RKO (cell line): ENCODE results near the gene LRRC26.

ENCODE experiments used
- DNase-seq: peaks from one replicate; pipeline ENCODE4 v3.0.0-alpha.2; 2016; ENCODE audit warnings: low spot score

Gene LRRC26

GRCh38 chr9:137150617-137151457, 19.0 kb downstream of the LRRC26 start:
- DNase-seq: peak; percentile 89

- DNase-seq: no peak
Observed at GRCh38 chr9:137149942-137150616, 19.8 kb downstream of the LRRC26 start.

GRCh38 chr9:137149363-137149762, 20.5 kb downstream of the LRRC26 start:
- no peak for DNase-seq

- no peak for DNase-seq
Observed at GRCh38 chr9:137148661-137149060, 21.2 kb downstream of the LRRC26 start.

GRCh38 chr9:137148242-137148641, 21.6 kb downstream of the LRRC26 start:
- DNase-seq: no peak

- no peak for DNase-seq
Observed at GRCh38 chr9:137147793-137148160, 22.1 kb downstream of the LRRC26 start.

GRCh38 chr9:137147091-137147792, 22.6 kb downstream of the LRRC26 start:
- DNase-seq: no peak

GRCh38 chr9:137146527-137146918, 23.3 kb downstream of the LRRC26 start:
- DNase-seq: no peak

- DNase-seq: no peak
Observed at GRCh38 chr9:137145731-137146526, 23.9 kb downstream of the LRRC26 start.

- no peak for DNase-seq
Observed at GRCh38 chr9:137143459-137143858, 26.4 kb downstream of the LRRC26 start.

GRCh38 chr9:137141976-137142936, 27.6 kb downstream of the LRRC26 start:
- DNase-seq: no peak

- DNase-seq: no peak
Observed at GRCh38 chr9:137141050-137141810, 28.6 kb downstream of the LRRC26 start.

- DNase-seq: no peak
Observed at GRCh38 chr9:137140151-137141012, 29.5 kb downstream of the LRRC26 start.

GRCh38 chr9:137139468-137140150, 30.2 kb downstream of the LRRC26 start:
- DNase-seq: no peak

GRCh38 chr9:137138722-137139467, 31.0 kb downstream of the LRRC26 start, which contains the start of gene GRIN1:
GRIN1 (plus strand) TSS chr9:137139154; CDS start chr9:137139487, 333 bp downstream.
- no peak for DNase-seq

- DNase-seq: no peak
Observed at GRCh38 chr9:137138058-137138721, 31.7 kb downstream of the LRRC26 start.
